MV-4-11 (cell line): ENCODE data around the gene KRTAP19-6.
"Not testable (repeated sequence)": the region's sequence is repeated elsewhere in the genome, so short reads cannot be mapped to it uniquely, and the experiment has no call there.

Experiments used
- DNase-seq: peaks from one replicate; lab custom pipeline; 2025; lab: John Stamatoyannopoulos, UW

Gene KRTAP19-6, protein sequence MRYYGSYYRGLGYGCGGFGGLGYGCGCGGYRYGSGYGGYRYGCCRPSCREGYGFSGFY

DNA sequence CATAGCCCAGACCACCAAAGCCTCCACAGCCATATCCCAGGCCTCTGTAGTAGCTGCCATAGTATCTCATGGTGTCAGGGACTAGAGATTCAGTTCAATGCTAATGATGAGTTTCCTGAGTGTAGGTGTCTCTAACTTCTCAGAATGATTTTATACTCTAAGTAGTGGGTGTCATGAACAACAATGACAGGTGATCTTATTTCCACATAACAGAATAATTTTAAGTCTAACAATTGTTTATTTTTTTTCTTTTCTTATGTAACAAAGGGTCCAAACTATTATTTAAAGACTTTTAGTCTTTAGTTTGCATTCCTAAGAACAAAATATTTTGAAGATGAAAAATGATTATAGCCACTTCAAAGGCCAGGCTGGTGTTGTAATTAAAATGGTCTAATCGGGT lies at the start of gene KRTAP19-6:
Gene KRTAP19-6, minus strand, starts transcription at position 101 of the 400 bp plus-strand sequence. Its CDS starts 31 bp downstream, at position 70.
- DNase-seq: no peak

DNA sequence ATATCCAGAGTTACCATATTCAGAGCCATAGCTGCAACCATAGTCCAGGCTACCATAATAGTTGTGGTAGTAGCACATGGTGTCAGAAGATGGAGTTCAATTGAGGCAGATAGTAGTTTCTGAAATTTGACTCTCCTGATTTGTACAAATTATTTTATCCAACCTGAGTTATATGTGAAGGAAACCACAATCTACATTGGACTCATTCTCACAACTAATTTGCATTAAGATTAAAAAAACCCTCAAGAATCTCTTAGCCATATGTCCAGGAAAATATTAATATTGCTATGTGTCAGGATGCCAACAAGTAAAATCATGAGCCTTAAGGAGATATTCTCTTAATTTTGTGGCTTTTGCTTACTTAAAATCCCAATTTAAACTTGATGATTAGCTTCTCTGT lies 48.6 kb upstream of the KRTAP19-6 start, which contains the start of gene KRTAP22-2:
Gene KRTAP22-2, minus strand, starts transcription at position 101 of the 400 bp plus-strand sequence.
- DNase-seq: no peak

DNA sequence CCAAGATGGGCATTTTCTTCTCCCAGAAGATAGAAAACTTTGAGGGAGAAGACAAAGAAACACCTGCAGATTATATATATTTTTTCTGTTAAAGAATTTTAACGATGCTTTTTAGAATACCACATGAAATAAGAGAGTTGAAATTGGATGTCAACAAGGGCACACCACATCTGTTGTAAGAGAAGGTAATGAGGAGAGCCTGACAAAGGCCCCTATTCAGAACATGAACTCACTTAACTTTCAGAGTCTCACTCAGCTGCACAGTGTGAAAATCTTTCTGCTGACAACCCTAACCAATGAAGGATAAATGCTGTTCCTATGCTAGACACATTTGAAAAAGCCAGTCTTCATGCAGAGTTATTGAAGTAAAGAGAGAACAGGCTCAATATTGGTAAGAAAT lies 41.2 kb upstream of the KRTAP19-6 start:
- DNase-seq: no peak

DNA sequence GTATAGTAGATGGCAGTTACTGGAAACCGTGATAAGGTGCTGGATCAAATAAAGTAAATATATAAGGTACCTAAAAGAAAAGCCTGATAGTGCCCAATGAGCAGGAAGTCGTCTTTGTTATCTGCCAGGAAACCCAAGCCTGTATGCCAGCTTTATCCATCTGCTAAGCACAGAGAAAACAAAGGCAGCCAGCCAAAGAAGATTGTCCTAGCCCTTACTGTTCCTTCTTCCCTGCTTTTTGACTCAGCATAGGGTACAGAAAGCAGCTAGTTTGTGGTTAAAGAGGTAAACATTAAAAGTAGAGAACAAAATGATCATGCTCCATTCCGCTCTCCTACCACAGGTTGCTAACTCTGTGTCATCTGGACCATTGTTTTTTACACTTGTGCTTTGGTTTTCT lies 38.5 kb upstream of the KRTAP19-6 start:
- no peak for DNase-seq

DNA sequence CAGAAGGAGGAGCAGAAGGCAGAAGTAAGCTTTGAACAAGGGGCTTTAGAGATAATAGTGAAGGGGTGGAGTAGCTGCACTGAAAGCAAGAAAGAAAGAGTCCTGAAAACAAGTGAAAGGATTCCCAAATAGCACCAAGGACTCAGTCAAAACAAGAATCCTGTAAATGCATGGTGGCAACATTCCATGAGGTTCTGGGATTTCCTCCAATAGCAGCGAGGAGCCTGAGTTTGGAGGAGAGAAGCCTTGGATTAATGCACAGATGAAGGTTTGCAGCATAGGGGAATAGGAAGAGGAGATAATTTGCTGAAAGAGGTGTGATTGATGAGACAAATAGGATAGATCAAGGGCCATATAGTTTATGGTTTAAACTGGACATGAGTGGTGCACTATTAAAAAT lies 37.7 kb upstream of the KRTAP19-6 start:
- DNase-seq: no peak

DNA sequence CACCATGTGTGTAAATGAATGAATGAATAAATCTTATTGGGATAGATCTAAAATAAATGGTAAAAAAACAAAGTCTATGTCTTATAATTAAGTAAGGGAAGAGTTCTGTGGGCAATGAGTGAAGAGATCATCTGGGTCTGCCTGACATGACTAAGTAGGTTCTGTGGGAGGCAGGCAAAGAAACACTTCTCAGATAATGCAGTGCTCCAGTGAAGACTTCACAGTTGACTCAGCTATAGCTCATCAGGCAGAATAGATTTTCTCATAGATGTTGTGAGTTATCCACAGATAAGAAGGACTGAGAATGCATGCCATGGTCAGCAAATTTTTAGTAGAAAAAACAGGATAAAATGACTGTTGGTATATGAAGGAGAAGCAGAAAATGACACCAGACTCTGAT lies 36.1 kb upstream of the KRTAP19-6 start:
- no peak for DNase-seq

DNA sequence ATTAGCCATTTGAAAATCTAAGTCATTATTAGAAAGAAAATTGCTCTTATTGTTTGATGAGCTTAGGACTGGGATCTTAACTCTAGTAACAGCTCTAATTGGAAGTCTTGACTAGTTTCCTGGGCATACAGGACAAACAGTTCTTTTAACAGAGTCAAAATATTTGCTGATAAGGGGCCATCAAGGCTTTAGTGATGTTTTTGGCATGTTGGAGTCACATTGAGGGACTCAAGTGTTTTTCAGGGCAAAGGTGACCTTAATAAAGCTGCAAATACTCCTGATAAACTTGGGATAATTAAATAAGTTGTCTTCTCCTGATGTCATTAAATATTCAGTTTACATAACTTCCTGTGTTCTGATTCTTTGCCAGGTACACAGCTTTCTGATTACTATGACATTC lies 26.0 kb upstream of the KRTAP19-6 start:
- no peak for DNase-seq

DNA sequence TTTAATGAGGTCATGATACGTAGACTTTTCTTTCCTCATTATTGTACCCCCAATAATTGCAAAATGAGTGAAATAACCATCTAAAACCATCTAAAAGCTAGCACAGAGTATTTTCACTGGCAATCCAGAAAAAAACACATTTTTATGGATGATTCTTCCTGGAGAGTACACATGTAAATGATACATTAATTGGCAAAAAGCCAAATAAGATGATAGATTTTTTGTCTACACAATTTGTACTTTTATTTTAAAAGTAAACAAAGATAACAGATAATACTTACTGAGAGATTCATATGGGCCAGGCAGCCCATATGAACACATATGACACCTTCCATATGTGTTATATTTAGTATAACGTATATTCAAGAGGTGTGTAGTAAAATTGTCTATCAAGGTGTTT lies 22.0 kb upstream of the KRTAP19-6 start:
- DNase-seq: no peak

DNA sequence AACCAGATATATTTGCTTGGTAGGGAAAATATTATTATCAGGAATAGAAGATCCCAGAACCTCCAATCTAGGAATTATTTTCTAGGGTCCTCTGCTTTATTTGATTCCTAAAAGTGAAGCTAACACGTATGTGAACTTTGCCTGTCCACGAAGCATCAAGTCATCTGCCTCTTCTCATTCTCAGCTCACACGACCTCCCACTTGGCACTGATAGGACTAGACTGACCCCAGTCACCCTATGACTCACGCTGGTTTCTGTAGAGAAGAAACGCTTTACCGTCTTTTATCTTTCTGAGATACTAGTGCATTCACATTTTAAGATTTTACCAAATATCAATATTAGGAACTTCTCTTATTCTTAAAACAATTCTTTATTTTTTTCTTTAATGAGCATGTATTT lies 21.4 kb upstream of the KRTAP19-6 start:
- no peak for DNase-seq

DNA sequence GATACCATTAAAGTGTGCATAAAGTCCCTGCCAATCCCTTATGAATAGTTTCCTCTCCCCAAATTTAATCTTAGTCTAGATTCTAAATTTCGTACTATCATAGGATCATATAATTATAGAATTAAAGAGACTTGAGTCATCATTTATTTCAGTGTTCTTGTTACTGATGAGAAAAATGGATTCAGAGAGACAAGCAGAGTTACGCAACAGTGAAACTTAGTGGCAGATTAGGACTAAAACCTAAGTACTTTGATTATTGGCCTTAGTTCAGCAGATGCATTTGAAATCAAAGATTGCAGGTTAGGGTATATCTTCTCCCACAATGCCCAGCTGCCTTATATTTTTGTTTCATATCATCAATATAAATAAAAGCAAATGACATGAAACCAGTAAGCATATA lies 20.3 kb upstream of the KRTAP19-6 start:
- no peak for DNase-seq

DNA sequence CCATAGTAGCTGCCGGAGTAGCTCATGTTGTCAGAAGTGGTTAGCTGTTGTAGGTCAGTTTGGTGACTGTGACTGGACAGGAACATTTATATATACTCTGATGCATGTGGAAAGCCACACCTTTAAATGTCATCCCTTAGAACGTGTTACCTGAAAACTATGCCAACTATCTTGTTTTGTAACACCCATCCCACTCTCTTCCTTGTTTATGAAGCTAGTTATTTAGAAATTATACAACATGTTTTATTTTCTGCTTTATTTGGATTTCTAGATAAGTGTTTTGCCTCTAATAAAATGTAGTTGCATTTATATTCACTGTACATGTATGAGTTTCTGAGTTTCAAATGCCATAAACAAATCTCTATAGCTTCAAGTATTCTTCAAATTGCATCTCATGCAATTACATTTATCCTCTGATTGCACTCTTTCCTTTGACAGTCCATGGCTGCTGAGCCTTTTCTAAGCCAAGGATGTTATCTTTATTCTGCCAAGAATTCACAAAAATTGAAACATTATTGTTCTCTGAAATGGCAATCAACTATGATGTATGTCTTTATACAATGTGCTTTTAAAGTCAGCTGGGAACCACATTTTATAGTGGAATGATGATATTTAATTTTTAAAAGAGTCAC lies 19.7 kb upstream of the KRTAP19-6 start, which contains the start of gene KRTAP19-7:
Gene KRTAP19-7, minus strand, starts transcription at position 51 of the 632 bp plus-strand sequence. Its CDS starts 25 bp downstream, at position 26.
- no peak for DNase-seq

DNA sequence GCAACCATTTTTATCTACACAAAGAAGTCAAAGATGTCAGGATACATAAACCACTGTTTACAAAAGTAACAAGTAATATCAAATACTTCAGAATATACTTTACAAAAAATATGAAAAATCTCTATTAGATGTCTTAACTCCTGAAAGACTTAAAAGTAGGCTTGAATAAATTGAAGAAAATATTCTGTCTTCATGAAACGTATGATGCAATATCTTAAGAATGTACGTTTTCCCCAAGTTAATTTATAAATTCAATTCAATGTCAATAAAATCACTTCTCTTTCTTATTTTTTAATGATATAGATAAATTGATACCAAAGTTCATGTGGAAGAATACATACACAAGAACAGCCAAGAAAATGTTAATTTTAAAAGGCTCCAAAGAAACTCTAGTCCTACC lies 13.4 kb upstream of the KRTAP19-6 start:
- no peak for DNase-seq

DNA sequence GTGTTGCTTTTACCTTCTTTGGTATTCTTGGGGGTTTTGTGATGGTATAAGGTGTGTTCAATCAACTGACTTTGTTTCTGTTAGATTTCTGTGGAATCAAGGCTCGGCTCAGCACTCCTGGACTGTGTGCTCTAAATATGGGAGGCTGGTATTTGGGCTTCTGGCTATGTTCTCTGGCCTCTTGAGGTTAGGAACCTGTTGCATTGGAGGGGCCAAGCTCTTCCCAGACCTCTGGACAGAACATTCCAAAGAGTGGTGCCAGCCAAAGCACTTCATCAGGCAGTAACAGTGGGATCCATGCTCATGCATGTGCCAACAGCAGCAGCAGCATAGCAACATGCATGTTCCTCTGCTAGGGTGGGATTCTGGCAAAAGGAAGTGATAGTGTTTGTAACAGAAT lies 11.1 kb upstream of the KRTAP19-6 start:
- no peak for DNase-seq

DNA sequence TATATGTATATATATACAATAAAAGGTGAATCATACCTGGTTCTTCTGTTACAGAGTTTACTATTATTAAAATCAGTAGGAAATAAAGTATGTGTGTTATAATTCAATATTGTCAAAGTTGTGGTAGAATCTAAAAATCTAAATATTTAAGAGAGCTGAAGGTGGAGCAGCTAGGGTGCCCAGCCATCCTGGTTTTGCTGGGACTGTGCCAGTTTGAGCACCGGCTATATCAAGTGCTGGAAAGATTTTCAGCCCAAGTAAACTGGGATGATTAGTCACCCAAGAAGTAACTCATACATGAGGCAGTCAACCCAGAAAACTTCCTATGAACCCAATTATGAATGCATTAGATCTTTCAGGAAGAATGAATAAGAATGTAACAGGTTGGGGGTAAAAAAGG lies 22.8 kb downstream of the KRTAP19-6 start:
- no peak for DNase-seq

DNA sequence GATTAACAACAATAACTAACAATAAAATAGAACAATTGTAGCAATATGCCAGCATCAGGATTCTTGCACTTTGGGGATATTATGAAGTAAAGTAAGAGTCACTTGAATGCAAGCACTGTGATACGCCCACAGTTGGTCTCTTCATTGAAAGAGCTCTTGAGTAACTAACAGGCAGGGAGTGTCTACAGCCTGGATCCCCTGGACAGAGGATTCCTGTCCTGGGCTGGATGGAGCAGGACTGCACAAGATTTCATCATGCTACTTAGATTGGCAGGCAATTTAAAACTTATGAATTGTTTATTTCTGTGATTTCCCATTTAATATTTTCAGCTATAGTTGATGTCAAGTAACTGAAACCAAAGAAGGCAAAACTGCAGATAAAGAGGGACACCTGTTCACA lies 26.0 kb downstream of the KRTAP19-6 start:
- DNase-seq: no peak

DNA sequence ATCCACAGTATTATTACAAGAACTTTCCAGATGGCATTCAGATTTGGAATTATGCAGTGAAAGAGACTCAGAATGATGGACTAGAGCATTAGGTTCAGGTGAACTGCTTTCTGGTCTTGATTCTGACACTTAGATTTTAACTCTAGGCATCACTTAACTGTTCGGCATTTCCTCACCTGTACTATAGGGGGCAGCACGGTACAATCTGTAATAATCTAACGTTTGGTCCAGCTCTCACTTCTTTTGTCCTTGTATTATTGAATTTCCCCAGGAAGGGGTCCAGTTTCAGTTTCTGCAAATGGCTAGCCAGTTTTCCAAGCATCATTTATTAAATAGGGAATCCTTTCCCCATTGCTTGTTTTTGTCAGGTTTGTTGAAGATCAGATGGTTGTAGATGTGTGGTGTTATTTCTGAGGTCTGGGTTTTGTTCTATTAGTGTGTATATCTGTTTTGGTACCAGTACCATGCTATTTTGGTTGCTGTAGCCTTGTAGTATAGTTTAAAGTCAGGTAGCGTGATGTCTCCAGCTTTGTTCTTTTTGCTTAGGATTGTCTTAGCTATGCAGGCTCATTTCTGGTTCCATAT lies 36.0 kb downstream of the KRTAP19-6 start:
- not testable (repeated sequence) for DNase-seq

DNA sequence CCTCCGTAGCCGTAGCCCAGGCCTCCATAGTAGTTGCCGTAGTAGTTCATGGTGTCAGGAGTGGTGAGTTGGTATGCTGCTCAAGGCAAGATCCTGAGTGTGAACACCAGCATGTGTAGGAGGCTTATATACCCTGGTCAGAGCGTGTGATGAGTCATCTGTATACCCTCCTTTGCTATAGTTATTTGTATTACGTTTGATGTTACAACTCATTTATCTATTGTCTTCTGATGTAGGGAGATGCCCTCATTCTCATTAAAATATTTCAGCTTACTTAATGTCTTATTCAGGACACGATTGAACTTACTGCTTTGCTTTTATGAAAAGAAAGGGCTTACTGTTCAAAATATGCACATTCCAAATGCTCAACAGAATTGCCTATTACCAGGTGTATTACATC lies 39.6 kb downstream of the KRTAP19-6 start, which contains the start of gene KRTAP19-5:
Gene KRTAP19-5, minus strand, starts transcription at position 101 of the 400 bp plus-strand sequence. Its CDS starts 51 bp downstream, at position 50.
- no peak for DNase-seq

DNA sequence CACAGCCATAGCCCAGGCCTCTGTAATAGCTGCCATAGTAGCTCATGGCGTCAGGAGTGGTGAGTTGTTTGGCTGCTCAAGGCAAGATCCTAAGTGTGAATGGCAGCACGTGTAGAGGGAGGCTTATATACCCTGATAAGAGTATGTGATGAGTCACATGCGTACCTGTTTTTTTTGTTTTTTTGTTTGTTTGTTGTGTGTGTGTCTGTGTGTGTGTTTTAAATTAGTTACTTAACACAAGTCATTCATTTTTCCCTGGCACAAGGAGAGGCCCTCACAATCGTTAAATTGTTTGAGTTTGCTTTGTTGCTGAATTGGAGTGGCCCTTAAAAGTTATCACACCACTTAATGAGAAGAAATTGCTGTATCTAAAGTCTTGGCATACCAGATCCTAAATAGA lies 44.6 kb downstream of the KRTAP19-6 start, which contains the start of gene KRTAP19-4:
Gene KRTAP19-4, minus strand, starts transcription at position 101 of the 400 bp plus-strand sequence. Its CDS starts 55 bp downstream, at position 46.
- no peak for DNase-seq

DNA sequence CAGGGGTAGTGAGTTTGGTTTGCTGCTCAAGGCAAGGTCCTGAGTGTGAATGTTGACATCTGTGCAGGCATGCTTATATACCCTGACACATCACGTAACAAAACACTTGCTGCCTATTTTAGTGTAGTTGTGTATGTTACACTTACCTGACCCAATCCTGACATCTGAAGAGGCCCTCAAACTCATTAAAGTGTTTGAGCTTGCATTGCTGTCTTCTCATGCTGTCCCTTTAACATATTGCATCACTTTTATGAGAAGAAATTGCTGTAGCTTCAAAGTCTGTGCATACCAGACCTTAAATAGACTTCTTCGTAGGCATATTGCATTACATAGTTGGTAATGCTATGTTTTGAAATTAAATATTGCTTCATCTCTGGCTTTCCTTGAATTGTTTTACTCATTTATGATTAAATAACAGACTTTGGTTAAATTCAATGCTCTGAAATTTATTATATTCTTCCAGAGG lies 49.7 kb downstream of the KRTAP19-6 start, which contains the start of gene KRTAP19-3:
Gene KRTAP19-3, minus strand, starts transcription at position 51 of the 466 bp plus-strand sequence. CDS start 56 bp downstream, outside the sequence.
- no peak for DNase-seq
